DMS79 treated with DMSO at 0.1 percent for 48 hours (cell line): ENCODE data around the gene ANAPC4.
A peak's percentile ranks its signal among the peaks of the same experiment; 100 is the strongest.
"Not testable (repeated sequence)": the region's sequence is repeated elsewhere in the genome, so short reads cannot be mapped to it uniquely, and the experiment has no call there.

Experiments used
- DNase-seq: peaks from one replicate; lab custom pipeline; 2025; lab: John Stamatoyannopoulos, UW

Gene ANAPC4, protein sequence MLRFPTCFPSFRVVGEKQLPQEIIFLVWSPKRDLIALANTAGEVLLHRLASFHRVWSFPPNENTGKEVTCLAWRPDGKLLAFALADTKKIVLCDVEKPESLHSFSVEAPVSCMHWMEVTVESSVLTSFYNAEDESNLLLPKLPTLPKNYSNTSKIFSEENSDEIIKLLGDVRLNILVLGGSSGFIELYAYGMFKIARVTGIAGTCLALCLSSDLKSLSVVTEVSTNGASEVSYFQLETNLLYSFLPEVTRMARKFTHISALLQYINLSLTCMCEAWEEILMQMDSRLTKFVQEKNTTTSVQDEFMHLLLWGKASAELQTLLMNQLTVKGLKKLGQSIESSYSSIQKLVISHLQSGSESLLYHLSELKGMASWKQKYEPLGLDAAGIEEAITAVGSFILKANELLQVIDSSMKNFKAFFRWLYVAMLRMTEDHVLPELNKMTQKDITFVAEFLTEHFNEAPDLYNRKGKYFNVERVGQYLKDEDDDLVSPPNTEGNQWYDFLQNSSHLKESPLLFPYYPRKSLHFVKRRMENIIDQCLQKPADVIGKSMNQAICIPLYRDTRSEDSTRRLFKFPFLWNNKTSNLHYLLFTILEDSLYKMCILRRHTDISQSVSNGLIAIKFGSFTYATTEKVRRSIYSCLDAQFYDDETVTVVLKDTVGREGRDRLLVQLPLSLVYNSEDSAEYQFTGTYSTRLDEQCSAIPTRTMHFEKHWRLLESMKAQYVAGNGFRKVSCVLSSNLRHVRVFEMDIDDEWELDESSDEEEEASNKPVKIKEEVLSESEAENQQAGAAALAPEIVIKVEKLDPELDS

DNA sequence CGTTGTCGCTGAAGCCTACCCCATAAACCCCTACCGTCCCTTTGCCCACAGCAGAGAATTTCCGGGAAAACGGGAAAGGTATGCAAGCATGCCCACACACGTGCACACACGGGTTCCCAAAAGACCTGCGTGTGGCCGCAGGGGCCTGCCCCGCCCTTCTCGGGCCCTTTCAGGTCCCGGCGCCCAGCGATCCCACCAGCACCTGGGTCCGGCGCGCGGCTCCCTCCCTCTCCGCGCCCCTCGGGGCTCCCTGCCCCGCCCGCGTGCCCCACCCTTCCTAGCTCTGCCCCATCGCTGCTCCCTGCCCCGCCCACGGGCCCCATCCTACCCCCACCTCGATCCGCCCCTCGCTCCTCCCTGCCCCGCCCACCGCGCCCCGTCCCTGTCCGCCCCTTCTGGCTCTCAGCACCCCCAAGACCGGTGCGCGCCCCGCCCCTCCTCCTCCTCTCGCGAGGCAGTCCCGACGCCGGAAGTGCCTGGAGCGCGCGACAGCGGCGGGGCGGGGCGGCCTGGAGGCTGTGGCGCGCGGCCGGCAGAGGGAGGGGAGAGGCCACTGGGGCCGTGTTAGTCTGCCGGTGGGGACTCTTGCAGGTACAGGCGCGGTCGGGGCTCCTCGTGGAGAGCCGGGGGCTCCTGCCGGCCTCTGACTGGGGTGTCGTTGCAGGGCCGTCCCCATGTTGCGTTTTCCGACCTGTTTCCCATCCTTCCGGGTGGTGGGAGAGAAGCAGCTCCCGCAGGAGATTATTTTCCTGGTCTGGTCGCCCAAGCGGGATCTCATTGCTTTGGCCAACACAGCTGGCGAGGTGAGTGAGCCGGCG is at the start of gene ANAPC4:
TSS of gene ANAPC4 (plus strand) at position 510 of the 818 bp plus-strand sequence. CDS start at position 675, 165 bp downstream.
- peak; percentile 64 for DNase-seq

DNA sequence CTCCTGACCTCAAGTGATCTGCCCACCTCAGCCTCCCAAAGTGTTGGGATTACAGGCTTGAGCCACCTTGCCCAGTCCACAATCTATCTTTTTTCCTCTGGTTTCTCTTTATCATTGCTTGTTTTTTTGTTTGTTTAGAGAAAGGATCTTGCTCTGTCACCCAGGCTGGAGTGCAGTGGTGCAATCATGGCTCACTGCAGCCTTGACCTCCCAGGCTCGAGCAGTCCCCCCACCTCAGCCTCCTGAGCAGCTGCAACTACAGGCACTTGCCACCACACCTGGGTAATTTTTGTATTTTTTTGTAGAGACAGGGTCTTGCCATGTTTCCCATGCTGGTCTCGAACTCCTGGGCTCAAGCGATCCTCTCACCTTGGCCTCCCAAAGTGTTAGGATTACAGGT is 48.6 kb upstream of the ANAPC4 start:
- not testable (repeated sequence) for DNase-seq

DNA sequence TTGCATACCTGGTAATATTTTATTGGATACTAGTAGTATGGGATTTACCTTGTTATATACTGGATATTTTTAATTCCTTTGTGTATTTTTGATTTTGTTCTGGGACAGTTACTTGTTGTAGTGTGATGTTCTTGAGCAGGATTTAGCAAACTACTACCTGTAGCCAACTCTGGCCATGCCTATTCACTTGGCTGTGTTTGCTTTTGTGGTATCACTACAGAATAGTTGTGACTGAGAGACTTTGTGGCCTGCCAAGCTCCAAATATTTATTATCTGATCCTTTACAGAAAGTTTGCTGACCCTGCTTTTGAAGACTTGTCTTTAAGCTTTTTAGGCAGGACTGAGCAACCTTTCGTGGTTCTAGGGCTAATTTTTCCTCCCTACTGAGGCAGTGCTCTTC is 46.7 kb upstream of the ANAPC4 start:
- DNase-seq = no peak

DNA sequence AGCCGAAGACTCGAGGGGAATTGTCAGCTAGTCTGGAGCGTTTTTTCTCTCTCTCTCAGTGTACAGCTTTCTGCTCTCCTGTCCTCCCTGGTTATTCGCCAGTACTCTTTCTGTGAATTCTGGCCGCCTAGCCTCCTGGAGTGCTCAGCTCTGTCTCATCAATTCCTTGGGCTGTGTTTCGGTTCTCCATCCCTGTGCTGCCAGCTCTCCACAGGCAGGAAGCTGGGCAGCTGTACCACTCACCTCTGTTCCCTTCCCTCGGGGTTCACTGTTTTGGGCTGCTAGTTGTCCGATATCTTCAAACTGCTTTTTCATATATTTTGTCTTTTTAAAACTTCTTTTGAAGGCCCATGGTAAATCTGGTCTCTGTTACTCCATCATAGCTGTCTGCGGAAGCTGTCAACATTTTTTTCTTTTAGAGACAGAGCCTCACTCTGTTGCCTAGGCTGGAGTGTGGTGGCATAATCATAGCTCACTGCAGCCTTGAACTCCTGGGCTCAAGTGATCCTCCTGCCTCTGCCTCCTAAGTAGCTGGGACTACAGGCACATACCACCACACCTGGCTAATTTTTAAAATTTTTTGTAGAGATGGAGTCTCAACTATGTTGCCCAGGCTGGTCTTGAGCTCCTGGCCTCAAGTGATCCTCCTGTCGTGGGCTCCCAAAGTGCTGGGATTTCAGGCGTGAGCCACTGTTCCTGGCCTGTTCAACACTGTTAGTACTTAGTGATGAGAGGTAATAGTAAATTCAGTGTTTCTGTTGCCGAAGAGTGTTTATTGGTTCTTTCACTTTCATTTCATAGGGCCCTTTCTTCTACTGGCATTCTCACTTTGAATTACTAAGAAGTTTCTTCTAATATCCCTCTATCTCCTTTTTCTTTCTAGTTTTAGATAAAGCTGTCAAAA is 45.9 kb upstream of the ANAPC4 start:
- DNase-seq = no peak

DNA sequence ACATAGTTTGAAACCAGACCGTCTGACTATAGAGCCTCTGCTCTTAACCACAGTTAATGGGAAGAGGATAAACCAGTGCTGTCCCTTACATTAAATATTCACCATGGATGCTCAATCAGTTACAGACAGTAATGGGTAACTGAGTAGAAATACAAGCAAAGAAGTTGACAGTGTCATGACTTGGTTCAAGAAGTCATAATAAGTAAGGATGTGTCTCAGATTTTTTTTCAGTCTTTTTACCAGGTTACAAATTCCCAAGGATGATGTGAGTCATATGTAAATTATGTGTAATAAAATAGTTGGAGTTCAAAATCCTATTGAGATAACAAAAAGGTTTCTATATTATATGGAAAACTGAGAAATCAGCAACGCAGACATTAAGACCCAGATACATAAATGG is 33.4 kb upstream of the ANAPC4 start:
- no peak for DNase-seq

DNA sequence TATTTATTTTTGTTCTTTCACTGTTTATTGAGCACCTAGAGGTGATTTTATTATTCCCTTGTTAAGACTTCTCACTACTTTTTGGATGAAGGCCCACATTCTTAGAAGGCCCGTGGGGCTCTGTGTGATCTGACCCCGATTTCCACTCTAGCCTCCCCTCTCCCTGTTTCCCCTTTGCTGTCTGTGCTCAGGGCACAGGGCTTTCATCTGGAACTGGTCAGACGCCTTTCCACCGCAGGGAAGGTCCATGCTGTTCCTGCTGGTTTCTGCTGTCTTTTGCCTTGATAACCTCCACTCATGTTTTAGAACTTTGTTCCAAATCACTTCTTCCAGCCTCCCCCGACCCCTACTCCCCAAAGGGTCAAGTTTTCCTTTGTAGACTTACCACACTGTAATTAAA is 31.3 kb upstream of the ANAPC4 start:
- no peak for DNase-seq

DNA sequence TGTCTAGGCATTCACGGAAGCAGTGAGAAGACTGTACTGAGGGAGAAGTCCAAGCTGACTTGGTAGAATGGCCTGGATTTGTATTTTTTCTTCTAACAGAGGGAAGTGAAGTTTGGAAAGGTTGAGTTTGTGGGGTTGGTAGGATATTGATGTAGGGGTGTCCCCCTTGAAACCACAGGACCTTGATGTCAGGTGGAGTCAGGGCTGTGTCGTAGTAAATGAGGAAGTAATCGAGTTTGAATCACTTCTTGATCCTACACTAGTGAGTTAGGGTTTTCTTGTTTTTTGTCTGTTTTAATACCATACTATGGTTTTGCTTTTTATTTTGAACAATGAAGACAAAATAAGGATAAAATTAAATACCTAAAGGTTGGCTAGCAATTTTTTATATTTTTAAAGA is 30.1 kb upstream of the ANAPC4 start:
- DNase-seq = no peak

DNA sequence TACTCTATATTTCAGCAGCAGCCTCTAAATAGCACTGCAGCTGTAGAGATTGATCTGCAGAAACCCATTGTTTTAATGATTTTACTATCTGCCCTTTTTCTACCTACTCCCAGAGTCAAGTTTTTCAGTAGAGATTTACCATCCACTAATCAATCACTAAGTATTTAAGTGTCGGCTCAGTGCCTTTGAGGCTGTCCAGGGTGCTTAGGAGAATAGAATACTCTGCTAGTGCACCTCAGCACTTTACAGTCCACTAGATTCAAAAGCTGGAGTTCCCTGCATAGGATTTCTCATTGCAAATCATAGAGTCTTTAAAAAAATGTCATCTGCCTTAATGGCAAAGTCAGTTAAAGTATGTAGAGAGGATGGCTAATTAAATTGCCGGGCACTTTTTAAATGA is 29.6 kb upstream of the ANAPC4 start:
- no peak for DNase-seq

DNA sequence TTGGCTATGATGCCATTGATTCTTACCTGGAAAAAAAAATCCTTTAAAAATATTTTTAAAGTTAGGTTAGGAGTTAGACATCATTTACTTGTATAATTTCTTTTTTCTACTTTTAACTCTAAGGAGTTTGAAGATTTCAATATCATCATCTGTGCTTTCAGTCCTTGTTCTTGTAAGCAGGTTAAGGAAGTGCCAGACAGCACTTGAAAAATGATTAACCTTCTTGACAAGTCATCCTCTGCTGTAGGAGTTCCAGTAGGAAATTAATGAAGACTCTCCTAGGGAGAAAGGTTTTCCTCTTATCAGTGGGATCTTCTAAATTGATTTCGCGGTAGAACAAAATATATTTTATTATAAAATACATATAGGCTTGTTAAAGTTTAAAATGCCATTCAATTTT is 29.1 kb upstream of the ANAPC4 start:
- DNase-seq = no peak

DNA sequence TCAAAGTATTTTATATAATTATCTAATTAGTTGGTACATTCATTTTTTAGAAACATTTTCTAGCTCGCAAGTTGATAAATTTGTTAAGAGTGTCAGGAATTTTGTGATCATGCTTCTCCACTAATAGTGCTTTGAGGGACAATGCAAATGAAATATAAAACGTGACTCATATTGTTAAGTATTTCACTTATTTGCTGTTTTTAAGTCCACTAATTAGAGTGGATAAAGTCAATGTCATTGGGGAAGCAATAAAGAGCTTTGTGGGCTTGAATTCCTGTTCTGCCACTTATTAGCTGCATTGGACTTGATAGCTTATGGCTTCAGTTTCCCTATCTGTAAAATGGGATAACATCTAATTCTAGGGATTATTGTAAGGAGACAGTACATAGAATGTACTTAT is 26.5 kb upstream of the ANAPC4 start:
- DNase-seq = no peak

DNA sequence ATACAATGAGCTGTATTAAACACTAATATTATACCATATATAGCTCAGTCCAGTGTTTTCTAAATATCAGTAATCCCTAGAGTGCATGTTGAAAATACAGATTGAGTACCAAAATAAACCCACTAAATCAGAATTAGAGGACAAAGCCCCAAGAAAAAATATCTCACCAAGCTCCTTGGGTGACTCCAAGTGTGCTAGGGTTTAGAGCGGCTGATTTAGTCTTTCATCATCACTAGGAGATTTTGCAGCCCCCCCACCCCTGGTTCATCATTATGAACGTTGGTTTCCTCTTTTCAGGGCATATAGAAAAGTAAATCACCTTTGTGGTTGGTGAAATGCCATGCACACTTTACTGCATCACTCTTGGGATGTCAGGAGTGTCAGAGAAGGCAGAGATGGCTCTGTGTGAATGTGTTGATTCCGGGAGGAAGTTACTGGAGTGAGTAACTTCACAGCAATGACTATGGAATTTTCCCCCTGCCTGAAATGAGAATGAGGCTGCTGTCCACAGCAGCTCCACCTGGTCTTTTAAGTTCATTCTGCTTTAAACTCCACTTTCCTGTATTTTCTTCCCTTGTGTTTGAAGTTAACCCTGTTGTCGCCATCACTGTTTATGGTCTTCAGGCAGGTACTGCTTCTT is 25.2 kb upstream of the ANAPC4 start:
- no peak for DNase-seq

DNA sequence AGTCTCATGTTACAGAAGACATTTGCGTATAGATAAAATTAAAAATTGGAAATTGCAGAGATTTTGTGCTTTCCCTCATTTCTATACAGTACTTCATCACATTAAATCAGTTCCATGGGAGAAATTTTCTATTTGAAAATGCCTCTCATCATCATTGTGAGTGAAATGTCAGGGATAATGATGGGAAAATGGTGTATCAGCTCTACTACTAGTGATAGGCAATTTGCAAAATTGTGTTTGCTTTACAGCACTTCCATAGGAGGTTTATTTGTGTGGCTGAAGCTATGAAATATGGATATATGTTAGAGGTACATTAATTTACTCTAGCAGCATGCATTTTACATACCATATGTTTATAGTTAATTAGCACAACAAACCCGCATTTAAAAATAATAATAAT is 21.0 kb upstream of the ANAPC4 start:
- no peak for DNase-seq

DNA sequence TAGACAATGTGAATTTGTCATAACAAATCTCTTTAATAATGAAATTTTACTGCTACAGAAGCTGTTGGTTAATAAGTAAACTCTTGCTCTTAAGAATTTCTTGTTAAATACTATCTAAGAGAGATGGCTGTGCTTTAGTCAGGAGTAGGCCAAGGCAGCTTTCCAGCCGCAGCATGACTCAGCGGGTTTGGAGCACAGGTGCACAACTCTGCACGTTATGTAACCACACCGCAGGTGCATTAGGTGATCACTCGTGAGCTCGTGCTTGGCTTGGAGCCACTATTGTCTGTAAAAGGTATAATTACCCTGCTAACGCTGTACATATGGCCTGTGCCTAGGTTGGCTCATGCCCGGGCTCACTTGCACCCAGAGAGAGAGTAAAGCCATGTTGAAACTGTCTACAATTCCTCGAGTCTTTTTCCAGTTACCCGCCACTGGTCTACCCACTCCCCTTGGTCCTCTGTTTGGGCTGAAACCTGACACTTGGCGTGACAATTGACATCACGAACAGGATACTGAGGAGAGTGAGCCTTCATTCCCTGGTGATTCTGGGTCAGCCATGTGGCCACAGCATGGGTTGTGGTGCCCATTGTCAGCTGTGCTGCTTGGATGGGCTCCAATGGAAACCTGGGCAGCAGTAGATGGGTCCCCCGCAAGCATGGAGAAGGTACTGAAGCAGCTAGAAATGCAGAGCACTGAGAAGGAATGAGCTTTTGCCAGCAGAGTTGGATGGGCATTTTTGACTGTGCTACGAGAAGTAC is 18.4 kb upstream of the ANAPC4 start:
- no peak for DNase-seq

DNA sequence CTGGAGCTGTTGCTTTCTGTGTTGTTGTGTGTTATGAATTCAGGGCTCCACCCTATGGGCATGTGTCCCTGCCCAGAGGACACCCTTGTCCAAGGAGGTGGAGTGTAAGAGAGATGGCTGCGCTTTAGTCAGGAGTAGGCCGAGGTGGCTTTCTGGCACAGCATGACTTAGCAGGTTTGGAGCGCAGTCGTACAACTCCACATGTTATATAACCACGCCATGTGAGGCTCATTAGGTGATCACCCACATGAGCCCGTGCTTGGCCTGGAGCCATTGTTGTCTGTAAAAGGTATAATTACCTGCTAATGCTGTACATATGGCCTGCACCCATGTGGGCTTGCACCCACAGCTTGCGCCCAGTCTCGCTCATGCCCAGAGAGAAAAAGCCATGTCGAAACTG is 15.8 kb upstream of the ANAPC4 start:
- DNase-seq = no peak

DNA sequence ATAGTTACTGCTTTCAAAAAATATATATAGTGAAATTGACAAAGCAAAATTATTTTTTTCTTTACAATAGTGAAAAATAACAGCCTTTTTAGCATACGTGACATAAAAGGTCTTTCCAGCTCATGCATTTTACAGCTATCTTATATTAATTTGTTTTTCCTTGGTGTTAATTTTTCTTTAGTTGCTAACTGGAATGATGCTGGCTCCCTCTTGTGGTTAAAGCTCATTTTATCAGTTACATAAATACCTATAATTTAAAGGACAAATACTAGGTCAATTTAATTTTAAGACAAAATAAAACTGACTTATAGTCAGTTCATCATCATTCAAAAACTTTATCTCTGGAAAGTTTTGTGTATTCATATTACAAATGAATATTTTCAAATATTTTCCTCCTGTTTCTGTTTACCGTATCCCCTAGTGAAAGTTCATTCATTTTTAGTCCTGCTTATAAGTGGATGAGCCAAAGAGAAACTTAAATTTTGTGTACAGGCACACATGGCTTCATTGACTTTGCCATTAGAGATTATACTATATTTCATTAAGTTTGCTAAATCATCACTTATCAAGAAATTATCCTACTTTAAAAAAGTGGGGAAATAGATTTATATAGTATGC is 9.9 kb upstream of the ANAPC4 start:
- DNase-seq = peak; percentile 11

DNA sequence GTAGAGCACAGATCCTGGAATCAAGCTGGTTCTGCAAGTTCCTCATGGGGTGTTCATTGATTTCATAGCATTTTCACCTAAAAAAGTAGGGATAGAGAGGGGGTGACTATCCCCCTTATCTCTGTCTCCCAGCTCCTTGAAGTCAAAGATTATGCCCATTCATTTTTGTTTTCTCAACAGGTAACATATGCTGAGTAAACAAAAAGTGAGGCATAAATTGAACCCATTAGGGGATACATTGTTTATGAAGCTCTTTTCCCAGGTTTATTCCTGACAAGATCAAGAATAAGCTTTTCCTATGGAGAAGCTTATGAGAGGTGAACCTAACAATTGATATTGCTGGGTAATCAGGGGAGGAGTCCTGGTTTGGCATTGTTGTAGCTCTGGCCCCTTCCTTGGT is 9.2 kb upstream of the ANAPC4 start:
- DNase-seq = no peak

DNA sequence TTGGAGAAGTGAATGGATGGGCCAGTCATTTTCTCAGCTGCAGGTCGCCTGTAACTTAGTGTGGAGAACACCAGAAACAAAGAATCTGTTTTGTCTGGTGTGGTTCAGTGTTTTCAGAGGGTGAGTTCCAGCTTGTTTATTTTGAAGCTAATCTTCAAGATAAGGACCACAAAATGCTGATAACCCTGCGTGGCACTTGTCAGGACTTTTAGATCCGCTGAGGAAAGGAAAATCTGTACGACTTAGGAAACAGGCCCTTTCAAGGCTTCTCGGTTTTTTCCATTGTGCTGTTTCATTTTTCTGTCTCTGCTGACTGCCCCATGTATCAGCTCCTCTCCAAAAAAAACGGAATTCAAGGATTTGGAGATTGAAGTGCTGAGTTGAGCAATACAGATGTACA is 8.7 kb upstream of the ANAPC4 start:
- DNase-seq = no peak

DNA sequence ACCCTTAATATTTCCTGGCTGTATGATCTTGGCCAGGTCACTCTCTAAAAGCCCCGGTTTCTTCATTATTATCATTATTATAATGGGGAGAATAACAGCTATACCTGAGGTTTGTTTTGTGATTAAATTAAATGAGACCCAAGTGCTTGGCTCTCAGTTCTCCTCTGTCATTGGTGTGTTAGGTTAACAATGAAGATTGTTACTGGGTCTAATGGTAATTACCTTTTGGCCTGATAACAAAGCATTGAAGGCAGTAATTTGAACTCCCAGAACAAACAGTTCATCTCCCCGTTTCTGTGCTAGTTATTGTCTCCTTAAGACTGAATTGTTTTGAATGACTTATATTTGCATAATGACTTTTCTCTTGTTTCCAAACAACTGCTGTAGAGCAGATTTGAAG is 6.8 kb upstream of the ANAPC4 start:
- DNase-seq = no peak

DNA sequence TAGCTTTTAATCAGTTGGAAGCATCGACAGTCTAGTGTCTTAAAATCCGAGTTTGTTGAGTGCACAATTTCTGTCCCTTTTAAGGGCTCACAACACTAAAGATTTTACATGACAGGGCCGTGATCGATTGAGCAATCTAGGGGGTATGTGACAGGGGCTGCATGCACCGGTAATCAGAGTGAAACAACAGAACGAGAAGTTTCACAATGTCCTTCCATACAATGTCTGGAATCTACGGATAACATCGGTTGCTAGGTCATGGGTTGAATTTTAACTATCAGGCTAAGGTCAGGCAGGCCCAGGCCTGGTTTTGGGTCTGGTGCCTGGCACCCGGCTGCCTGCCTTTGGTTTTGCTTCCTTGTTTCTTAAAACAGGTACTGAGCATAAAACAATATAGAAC is 4.5 kb upstream of the ANAPC4 start:
- not testable (repeated sequence) for DNase-seq
